ENCODE measurements around the gene ZFP36L2.
"Not testable (repeated sequence)": the region's sequence is repeated elsewhere in the genome, so short reads cannot be mapped to it uniquely, and the experiment has no call there.

ZFP36L2 gene

GRCh38 chr2:43207553-43208300, 18.7 kb downstream of the ZFP36L2 start:
- DNase-seq (ENCODE audit: low read depth) = no peak

GRCh38 chr2:43206602-43207001, 19.8 kb downstream of the ZFP36L2 start:
- DNase-seq (ENCODE audit: low read depth) = no peak

- DNase-seq (ENCODE audit: low read depth) = no peak
These were observed 23.0 kb downstream of the ZFP36L2 start for GRCh38 chr2:43203373-43203772.

GRCh38 chr2:43202289-43202688, 24.1 kb downstream of the ZFP36L2 start:
- DNase-seq (ENCODE audit: low read depth) = no peak

- DNase-seq (ENCODE audit: low read depth) = no peak
These were observed 24.9 kb downstream of the ZFP36L2 start for GRCh38 chr2:43201497-43201896.

- no peak for DNase-seq (ENCODE audit: low read depth)
These were observed 25.4 kb downstream of the ZFP36L2 start for GRCh38 chr2:43201016-43201415.

- no peak for DNase-seq (ENCODE audit: low read depth)
These were observed 26.6 kb downstream of the ZFP36L2 start for GRCh38 chr2:43199492-43200488.

- DNase-seq (ENCODE audit: low read depth) = no peak
These were observed 28.1 kb downstream of the ZFP36L2 start for GRCh38 chr2:43198263-43198662.

- no peak for DNase-seq (ENCODE audit: low read depth)
These were observed 28.9 kb downstream of the ZFP36L2 start for GRCh38 chr2:43197588-43197896.

GRCh38 chr2:43196768-43197587, 29.4 kb downstream of the ZFP36L2 start:
- DNase-seq (ENCODE audit: low read depth) = no peak

- DNase-seq (ENCODE audit: low read depth) = no peak
These were observed 32.1 kb downstream of the ZFP36L2 start for GRCh38 chr2:43194121-43194869.

GRCh38 chr2:43193652-43194120, 32.7 kb downstream of the ZFP36L2 start:
- no peak for DNase-seq (ENCODE audit: low read depth)

GRCh38 chr2:43192744-43193651, 33.4 kb downstream of the ZFP36L2 start:
- no peak for DNase-seq (ENCODE audit: low read depth)

- DNase-seq (ENCODE audit: low read depth) = no peak
These were observed 34.4 kb downstream of the ZFP36L2 start for GRCh38 chr2:43191947-43192516.

- DNase-seq (ENCODE audit: low read depth) = no peak
These were observed 35.9 kb downstream of the ZFP36L2 start for GRCh38 chr2:43190311-43191052.

- DNase-seq (ENCODE audit: low read depth) = not testable (repeated sequence)
These were observed 36.5 kb downstream of the ZFP36L2 start for GRCh38 chr2:43189861-43190260.

GRCh38 chr2:43188561-43189386, 37.6 kb downstream of the ZFP36L2 start:
- DNase-seq (ENCODE audit: low read depth) = no peak

GRCh38 chr2:43186679-43187374, 39.6 kb downstream of the ZFP36L2 start:
- no peak for DNase-seq (ENCODE audit: low read depth)

Data from HS-5 (cell line).